ENCODE data around the gene RIN3.

DNA sequence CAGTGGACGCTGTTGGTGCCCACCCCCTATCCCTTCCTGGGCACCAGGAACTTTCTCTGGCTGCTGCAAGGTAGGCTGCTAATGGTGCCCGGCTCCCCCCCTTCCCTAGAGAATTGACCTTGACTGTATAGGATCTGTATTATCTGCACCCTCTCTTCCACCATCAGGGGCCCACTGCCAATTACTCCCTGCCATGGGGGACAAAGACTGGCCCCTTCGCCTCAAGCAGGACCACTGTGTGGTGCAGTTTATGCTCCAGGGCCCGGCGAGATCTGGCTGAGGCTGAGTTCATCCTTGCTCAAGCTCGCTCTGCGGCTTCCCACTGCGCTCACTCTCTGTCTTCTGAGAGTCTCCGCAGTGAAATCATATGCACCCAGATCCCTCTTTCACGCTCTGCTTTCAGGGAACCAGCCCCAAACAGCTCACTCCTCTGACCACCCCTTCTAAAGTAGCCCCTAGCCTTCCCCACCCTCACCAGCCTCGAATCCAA is 139.6 kb downstream of the RIN3 start:
- TF ChIP-seq POLR2A (IDR thresholded peaks at IDR 0.05) (no peak), POLR2AphosphoS5 (IDR thresholded peaks at IDR 0.05) (no peak)
- TF ChIP-seq, protein P1, sequence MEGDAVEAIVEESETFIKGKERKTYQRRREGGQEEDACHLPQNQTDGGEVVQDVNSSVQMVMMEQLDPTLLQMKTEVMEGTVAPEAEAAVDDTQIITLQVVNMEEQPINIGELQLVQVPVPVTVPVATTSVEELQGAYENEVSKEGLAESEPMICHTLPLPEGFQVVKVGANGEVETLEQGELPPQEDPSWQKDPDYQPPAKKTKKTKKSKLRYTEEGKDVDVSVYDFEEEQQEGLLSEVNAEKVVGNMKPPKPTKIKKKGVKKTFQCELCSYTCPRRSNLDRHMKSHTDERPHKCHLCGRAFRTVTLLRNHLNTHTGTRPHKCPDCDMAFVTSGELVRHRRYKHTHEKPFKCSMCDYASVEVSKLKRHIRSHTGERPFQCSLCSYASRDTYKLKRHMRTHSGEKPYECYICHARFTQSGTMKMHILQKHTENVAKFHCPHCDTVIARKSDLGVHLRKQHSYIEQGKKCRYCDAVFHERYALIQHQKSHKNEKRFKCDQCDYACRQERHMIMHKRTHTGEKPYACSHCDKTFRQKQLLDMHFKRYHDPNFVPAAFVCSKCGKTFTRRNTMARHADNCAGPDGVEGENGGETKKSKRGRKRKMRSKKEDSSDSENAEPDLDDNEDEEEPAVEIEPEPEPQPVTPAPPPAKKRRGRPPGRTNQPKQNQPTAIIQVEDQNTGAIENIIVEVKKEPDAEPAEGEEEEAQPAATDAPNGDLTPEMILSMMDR (IDR thresholded peaks at IDR 0.05) = no peak

Measured in prostate gland (tissue), 2 donors.